CD4-positive, alpha-beta T cell treated with Interleukin-2 at 100 ng/mL for 4 hours (primary cell): Measurements from ENCODE around the gene KRT78.
A peak's percentile ranks its signal among the peaks of the same experiment; 100 is the strongest.
"Not testable (repeated sequence)": the region's sequence is repeated elsewhere in the genome, so short reads cannot be mapped to it uniquely, and the experiment has no call there.

ENCODE experiments used
- DNase-seq: peaks from one replicate; pipeline ENCODE4 v3.0.0-alpha.2; 2020; ENCODE audit warnings: low spot score

Gene KRT78

GRCh38 chr12:52848661-52849255 is at the start of gene KRT78:
Gene KRT78, minus strand, starts transcription at chr12:52848994. Its CDS starts 64 bp downstream, at chr12:52848930.
- no peak for DNase-seq

GRCh38 chr12:52896190-52897100 is 47.7 kb upstream of the KRT78 start:
- DNase-seq: no peak

GRCh38 chr12:52895726-52896189 is 47.0 kb upstream of the KRT78 start:
- no peak for DNase-seq

- DNase-seq: no peak
Measured at GRCh38 chr12:52892974-52893373, 44.2 kb upstream of the KRT78 start.

- DNase-seq: no peak
Measured at GRCh38 chr12:52892207-52892852, 43.5 kb upstream of the KRT78 start.

- no peak for DNase-seq
Measured at GRCh38 chr12:52891044-52891443, 42.2 kb upstream of the KRT78 start.

- no peak for DNase-seq
Measured at GRCh38 chr12:52890417-52890816, 41.6 kb upstream of the KRT78 start.

GRCh38 chr12:52884526-52885293 is 35.9 kb upstream of the KRT78 start:
- DNase-seq: peak; percentile 74

- DNase-seq: not testable (repeated sequence)
Measured at GRCh38 chr12:52880499-52880898, 31.7 kb upstream of the KRT78 start.

GRCh38 chr12:52879394-52880351 is 30.9 kb upstream of the KRT78 start:
- DNase-seq: peak; percentile 66

- no peak for DNase-seq
Measured at GRCh38 chr12:52878507-52879393, 30.0 kb upstream of the KRT78 start.

- DNase-seq: no peak
Measured at GRCh38 chr12:52877242-52877641, 28.4 kb upstream of the KRT78 start.

GRCh38 chr12:52876372-52876771 is 27.6 kb upstream of the KRT78 start:
- no peak for DNase-seq

GRCh38 chr12:52874573-52875435 is 26.0 kb upstream of the KRT78 start:
- no peak for DNase-seq

GRCh38 chr12:52873832-52874572 is 25.2 kb upstream of the KRT78 start:
- peak; percentile 67 for DNase-seq

GRCh38 chr12:52873513-52873831 is 24.7 kb upstream of the KRT78 start:
- no peak for DNase-seq

GRCh38 chr12:52872644-52873389 is 24.0 kb upstream of the KRT78 start:
- DNase-seq: no peak
